HUDEP-2 (cell line): ENCODE results near the gene TJP1.

Experiments
- DNase-seq, 76 experiments: peaks; one replicate each; lab custom pipeline; 2025; ENCODE audit not compliant: unreplicated experiment in 76 of 76; lab: John Stamatoyannopoulos, UW

Gene TJP1

DNA sequence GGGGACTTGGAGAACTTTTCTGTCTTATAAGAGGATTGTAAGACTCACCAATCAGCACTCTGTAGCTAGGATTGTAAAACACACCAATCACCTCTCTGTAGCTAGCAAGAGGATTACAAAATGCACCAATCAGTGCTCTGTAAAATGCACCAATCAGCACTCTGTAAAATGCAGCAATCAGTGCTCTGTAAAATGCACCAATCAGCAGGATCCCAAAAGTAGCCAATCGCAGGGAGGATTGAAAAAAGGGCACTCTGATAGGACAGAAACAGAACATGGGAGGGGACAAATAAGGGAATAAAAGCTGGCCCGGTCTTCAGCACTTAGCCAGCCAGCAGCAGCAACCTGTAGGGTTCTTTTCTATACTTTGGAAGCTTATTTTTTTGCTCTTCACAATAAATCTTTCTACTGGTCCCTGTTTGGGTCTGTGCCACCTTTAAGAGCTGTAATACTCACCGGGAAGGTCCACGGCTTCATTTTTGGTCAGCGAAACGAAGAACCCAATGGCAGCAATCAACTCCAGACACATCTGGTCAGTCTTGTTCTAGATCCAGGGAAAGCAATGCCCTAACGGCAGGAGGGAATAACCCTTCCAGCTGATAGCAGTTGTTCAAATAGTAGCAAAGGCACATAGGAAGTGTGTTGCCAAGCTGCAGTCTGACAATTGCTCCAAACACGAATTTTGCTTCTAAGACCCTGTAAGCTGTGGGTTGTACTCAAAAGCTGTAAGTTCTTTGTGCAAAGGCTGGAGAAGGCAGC is 135.6 kb downstream of the TJP1 start:
- DNase-seq: no peak

DNA sequence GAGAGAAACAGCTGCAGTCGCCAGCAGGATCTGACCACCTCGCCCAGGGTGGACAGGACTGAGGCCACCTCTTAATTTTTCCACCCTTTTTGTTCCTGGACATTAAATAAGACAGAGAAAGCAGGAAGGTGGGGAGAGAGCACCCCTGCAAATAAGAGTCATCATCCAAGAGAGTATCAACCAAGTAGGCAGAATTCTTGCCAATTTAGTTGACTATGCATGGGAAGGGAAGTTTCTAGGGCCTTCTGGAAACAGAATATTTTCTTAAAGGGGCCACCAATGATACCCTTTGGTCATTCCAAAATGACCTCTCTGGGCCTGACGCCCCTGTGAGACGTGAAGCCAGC is 136.2 kb downstream of the TJP1 start:
- DNase-seq: no peak

DNA sequence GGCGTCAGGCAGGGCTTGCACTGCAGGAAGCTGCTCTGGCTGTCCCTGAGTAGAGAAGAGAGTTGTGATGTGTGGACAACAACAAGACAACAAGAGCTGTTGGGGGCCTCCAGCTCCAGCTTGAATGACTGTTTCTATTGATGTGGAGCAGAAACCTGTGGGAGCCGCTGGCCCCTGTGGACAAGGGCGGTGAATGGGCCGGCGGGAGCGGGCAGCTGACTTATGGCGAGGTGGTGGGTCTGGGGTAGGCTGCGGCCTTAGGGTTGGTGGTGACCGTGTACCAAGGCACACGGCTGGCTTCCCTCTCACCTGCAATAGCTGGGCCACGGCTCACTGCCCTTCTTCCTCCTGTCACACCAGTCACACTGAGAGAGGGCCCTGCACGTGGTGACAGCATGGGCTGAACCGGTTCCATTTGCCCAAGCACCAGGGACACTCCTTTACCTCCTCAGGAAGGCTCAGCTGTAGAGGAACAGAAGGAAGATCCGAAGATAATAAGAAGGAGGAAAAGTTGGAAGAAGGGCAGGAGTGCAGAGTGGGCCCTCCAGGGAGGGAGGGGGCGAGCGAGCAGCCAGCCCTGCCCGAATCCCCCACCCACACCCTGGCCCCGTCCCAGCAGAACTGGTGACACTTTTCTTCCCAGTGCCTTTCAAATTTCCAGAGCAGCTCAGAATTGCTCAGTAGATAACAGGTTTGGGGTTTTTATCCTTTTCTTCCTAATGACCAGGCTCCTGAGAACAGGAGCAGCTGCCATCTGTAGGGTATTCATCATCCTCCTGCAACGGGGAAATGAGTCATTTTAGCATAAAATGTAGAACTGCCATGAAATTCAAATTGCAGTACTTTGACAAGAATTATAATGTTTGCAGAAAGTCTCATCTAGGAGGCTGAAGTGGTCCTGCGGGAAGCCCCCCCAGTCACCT is 136.9 kb downstream of the TJP1 start:
- no peak for DNase-seq

DNA sequence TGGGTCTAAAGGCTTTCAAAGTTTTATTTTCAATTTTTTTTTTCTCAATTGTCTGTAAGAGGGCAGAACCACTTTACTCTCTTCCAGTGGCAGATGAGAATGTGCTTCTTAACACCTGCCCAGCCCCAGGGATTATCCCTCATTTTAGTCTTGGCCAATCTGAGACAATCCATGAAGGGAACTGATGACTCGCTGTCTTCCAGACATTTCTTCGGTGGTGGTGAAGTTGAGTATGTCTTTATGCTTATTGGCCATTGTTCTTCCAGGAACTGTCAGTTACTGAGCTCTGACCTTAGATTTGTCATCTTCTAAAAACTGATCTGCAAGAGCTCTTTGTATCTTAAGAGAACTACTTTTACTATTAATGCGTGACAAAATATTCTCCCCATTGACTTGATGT is 139.5 kb downstream of the TJP1 start:
- DNase-seq: no peak

DNA sequence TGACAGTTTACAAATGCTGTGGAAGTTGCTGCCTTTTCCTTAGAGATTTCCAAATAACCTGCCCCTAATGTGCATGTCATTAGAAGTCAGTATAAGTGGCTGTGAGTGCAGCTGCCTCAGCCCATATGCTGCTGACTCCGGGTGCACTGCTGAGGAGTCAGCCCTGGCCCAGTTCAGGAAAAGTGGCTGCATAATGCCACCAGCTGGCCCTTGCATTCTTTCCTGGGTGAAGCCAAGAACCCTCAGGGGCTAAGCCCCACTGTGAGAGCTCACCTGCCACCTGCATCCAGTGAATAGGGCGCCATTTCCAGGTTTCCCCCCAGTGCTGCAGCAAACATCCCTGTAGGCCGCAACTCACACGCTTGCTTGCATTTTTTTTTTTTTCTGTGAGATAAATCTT is 139.9 kb downstream of the TJP1 start:
- no peak for DNase-seq

DNA sequence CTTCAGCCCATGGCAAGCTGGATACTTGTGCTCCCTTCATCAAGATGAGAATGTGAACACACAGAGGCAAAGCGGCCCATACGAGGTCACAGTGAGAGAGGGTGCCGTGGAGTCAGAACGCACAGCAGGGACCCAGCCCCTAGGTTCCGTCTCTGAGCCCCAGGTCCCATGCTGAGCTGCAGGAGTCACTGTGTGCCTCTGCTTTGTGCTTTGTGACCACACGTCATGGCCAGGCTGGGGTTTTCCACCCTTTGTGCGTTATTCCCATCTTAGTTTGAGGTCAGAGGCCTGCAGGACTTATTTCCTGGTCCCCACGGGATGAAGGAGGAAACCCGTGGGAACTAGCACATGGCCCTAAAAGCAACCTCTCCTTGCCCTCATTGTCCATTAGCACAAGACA is 140.3 kb downstream of the TJP1 start:
- no peak for DNase-seq

DNA sequence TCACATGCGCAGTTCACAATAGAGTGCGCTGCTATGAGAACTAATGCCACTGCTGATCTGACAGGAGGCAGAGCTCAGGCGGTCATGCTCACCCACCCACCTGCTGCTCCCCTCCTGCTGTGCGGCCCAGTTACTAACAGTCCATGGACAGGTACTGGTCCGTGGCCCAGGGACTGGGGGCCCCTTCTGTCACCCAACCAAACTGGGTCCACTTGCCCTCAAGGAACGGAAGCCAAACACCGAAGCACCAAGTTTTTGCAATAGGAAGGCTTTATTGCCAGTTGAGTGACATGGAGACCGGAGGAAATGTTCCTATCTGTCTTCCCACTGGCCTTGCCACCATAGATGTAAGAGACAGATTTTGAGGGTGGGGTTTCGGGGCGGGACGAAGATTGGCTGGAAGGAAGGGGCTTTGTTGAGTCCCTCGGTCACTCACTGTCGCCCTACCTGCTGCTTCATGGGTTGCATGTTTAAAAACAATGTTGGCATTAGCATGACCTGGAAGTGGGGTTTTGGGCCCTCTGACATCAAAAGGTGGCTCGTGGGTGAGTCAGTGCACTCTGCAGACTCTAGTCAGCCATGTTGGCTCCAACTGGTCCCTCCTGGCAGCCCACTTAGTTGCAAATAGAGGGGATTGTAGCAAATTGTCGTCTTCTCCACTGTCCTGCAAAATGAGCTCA is 141.0 kb downstream of the TJP1 start:
- DNase-seq: no peak

DNA sequence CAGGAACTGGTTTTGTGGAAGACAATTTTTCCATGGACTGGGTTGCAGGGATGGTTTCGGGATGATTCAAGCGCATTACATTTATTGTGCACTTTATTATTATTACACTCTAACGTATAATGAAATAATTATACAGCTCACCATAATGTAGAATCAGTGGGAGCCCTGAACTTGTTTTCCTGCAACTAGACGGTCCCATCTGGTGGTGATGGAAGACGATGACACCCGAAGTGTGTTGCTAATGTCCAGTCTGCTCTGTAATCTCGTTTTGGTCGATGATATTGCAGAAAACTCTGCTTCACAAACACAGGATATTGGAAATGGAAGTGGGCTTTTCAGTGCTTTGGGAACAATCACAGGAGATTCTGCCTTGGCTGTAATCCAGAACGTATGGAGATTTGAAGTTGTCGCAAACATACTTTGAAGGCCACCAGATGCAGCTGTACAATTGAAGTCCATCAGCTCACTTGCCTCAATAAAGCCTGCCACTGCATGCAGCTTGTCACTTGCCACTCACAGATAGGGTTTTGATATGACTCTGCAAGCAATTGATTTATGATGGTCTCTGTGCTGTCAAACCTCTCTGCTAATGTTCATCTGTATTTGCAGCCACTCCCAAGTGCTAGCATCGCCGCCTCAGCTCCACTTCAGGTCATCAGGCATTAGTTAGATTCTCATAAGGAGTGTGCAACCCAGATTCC is 141.7 kb downstream of the TJP1 start:
- no peak for DNase-seq

DNA sequence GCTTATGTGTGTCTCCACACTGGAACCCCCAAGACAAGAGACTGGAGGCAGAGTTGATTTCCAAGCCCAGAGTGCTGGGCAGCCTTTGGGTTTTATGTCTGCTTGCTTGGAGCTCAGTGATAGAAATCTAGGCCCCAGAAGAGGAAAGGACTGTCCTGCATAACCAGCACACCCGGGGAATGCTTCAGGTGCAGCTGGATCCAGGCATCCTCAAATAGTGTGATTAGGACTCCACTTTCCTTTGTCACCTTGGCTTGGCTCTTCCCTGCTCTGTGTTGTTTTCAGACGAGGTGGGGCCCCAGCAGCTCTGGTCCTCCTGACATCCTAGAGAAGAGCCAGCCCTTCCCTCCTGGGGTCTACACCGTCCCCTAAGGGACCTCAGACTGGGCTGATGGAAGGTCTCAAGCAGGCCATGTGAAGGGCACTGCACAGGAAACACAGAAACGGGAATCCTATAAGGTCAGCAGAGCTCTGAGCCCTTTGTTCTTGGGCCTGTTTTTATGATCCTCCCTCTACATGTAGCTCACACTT is 143.7 kb downstream of the TJP1 start:
- DNase-seq: no peak

DNA sequence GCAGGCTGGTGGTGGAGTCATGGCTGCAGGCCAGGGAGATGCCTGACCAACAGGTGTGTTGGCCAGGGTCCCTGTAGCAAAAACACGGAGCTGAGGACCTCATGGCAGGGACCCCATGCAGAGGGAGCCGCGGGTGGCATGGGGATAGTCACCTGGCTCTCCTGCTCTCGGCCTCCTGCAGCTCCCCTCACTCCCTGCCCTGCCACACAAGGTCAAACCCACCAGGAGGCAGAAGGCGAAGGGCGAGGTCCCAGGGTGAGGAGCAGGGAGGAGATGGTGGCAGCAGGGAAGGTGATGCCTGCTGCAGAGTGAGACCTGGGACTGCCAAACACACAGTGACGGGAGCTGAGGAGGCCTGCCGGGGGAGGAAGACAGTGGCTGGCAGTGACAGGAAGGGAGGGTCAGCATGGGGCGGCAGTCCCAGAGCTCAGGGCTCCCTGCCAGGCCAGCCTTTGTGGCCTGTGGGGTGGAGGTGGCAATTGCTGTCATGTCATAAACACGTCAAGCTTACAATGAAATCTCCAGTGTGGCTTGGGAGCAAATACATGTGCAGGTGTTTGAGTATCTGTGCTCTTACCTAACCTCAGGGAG is 144.3 kb downstream of the TJP1 start:
- DNase-seq: peak in 59 of 76 experiments; percentile 13 to 78 (median 48)

DNA sequence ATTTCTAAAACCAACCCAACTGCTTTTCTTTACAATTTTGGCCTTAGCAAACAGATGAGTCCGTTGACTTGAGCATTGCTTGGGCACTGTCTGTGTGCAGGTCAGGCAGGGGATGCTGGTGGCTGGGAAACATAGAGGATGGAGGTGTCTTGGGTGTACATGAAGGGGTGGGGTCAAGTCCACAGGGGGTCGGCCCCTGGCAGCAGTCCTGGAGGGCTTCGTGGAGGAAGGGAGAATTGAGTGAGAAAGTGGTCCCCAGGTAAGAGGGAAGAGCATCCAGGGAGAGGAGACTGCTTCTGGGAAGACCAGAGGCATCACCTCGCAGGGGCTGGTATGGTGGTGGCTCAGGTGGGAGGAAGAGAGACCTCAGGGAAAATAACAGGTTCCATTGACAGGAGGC is 144.8 kb downstream of the TJP1 start:
- DNase-seq: no peak

DNA sequence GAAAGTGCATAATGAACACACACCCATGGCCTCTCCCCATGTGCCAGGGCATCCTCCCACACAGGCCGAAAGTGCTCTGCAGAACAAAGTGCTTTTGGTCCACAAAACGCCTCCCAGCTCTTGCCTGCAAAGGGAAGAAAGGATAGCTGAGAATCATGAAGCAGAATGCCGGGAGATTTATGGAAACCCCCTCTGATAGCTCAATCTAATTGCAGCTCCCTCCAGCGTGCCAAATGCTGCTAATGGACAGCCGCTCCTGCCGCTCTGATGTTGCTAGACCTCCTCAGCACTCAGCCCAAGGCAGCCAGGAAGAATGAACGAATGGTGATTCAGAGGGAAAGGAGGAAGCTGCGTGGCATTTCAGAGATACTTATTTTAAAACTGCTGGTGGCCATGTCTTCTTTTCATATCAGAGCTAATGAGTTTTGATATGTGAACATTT is 145.3 kb downstream of the TJP1 start:
- DNase-seq: peak in 10 of 76 experiments; percentile 6 to 37 (median 21)

DNA sequence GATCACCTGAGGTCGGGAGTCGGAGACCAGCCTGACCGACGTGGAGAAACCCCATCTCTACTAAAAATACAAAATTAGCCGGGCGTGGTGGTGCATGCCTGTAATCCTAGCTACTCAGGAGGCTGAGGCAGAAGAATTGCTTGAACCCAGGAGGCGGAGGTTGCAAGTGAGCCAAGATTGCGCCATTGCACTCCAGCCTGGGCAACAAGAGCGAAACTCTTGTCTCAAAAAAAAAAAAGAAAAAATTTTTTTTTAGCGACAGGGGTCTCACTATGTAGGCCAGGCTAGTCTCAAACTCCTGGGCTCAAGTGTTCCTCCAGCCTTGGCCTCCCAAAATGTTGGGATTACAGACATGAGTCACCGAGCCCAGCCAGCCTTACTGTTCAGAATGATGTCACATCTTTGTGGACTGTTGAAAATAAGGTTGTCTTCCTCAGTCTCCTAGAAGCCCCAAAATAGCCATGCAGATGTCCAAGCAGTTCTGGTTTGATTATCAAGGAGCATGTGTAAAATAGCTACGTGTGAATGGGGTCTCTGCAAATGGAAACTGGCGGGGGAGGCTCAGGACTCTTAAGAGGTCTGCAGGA is 145.8 kb downstream of the TJP1 start:
- DNase-seq: peak in 6 of 76 experiments; percentile 7 to 34 (median 26)

DNA sequence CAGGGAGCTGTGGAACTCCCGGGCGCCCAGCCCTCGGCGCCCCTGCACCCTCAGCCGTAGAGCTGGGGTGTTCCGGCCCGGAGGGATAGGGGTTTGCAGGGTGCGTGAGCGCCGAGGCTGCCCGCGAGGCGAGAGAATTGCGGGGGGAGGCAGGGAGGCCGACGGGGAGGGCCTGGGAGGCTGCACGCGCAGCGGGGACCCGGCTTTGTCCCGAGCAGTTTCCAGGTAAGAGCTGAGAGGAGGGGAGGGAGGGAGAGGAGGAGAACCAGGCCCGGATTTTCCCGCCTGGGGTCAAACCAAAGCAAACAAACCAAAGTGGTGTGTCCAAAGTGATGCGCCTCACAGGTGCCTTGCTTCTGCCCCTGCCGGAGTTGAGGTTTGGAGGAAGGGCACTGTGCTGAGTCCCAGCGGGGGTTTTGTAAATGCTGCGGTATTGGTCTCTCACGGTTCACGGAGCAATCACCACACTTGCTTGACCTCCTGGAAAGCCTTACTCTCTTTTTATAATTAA is 146.4 kb downstream of the TJP1 start:
- DNase-seq: no peak

DNA sequence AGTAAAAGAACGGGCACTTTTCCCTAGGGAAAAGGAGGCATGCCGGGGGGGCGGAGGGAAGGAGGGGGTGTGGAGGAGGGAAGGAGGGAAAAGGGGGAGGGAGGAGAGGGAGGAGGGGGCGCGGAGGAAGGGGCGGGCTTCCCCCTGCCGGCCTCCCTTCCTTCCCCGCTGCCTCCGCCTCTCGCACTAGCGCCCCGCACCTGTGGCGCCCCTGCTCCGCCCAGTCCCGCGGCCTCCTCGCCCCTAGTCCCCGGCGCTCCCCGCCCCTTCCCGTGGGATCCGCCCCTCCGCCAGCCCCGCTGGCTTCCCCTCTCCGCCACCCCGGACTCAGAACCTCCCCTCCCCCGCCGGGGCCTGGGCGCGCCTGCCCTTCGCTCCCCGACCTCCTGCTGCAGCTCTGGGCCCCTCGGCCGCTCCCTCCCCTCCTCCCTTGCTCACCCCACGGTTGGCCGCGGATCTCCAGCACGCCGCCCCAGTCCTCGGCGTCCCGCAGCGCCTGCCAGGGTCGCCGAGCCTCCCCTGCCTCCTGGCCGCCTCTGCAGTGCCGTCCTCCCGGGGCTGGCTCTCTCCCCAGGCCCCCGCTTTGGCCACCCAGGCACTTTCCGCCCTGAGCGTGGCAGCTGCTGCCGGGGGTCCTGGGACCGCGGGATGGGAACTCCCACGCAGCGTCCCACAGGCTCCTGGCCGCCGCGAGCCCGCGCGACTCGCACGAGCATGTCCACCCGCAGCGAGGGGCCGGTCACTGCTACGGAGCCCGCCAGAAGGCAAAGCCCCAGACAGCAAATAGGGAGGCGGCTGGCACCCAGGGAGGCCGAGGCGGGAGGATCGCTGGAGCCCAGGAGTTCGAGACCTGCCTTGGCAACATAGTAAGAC is 147.4 kb downstream of the TJP1 start:
- peak in 17 of 76 experiments; percentile 5 to 49 (median 23) for DNase-seq

DNA sequence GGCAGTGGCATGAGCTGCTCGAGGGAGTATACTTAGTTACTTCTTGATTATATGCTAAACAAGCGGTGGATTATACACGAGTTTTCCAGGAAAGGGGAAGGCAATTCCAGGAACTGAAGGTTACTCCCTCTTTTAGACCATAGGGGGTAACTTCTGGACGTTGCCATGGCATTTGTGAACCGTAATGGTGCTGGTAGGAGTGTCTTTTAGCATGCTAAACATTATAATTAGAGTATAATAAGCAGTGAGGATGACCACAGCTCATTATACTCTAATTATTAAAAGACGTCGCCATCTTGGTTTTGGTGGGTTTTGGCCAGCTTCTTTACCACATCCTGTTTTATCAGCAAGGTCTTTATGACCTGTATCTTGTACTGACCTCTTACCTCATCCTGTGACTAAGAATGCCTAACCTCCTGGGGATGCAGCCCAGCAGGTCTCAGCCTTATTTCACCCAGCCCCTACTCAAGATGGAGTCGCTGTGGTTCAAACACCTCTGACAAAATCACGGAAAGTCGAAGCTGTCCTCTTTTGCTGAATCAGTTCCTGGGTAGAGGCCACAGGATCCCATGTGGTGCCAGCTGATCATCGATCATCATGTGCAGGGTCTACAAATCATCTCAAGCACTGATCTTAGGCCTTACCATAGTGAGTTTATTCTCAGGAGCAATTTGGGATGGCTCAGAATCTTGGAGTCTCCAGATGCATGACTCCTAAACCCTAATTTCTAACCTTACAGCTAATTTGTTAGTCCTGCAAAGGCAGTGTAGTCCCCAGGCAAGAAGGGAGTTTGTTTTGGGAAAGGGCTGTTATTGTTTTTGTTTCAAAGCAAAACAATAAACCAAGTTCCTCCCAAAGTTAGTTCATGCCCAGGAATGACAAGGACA is 149.1 kb downstream of the TJP1 start:
- peak in 2 of 76 experiments; percentile 7 to 13 for DNase-seq

DNA sequence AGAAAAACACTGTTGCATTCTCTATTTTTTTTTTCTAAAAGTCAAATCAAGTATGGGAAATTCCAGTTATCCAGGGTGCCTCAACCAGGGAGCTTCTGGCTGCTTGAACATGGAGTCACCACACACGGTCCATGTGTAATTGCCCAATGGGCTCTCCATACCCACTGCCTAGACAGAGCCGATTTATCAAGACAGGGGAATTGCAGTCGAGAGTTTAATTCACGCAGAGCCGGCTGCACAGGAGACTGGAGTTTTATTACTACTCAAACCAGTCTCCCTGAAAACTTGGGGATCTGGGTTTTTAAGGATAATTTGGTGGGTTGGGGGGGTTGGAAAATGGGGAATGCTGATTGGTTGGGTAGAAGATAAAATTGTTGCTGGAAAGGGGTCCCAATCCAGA is 149.8 kb downstream of the TJP1 start:
- no peak for DNase-seq
